Kidney (tissue), 14 donors: Measurements from ENCODE around the gene ID3. TPM values are rescaled to one million over a fixed set of nuclear protein-coding genes. Genes with fewer than 3 reads are reported as not detected.
A peak's percentile ranks its signal among the peaks of the same experiment; 100 is the strongest.

Experiments used
- DNase-seq, 5 donors: peaks; one replicate each; pipeline ENCODE4 v3.0.0-alpha.2; 2013 to 2020
- FAIRE-seq: peaks from 2 replicates; lab custom pipeline; 2012; peaks lifted over from hg19 to GRCh38; lab: Jason Lieb, UNC
- H3K27ac ChIP-seq, 2 donors: one replicate each; pipeline ENCODE4 v1.7.0; 2013; ENCODE audit warnings: low read depth in 2 of 2, low read length in 2 of 2, inconsistent platforms in 1 of 2
- H3K27me3 ChIP-seq: one replicate; pipeline ENCODE4 v1.7.1; 2013; ENCODE audit warnings: low read length, inconsistent platforms; ENCODE audit not compliant: control insufficient read depth, insufficient read depth
- H3K36me3 ChIP-seq, 3 donors: one replicate each; pipeline versions ENCODE4 v1.7.0 to v1.7.1; 2013; ENCODE audit warnings: low read length in 3 of 3, control low read depth in 1 of 3, inconsistent platforms in 1 of 3; ENCODE audit not compliant: insufficient read depth in 3 of 3, control insufficient read depth in 2 of 3
- H3K4me1 ChIP-seq, 3 donors: one replicate each; pipeline versions ENCODE4 v1.7.0 to v1.7.1; 2013; ENCODE audit warnings: low read length in 3 of 3, inconsistent platforms in 1 of 3, low read depth in 1 of 3; ENCODE audit not compliant: control insufficient read depth in 2 of 3, insufficient read depth in 2 of 3
- H3K4me3 ChIP-seq, 3 donors: one replicate each; pipeline versions ENCODE4 v1.7.0 to v1.8.1; 2013; ENCODE audit warnings: low read length in 3 of 3, control low read depth in 1 of 3, inconsistent platforms in 1 of 3
- H3K9ac ChIP-seq, 3 donors: one replicate each; pipeline versions ENCODE4 v1.7.0 to v1.7.1; 2013; ENCODE audit warnings: low read length in 3 of 3, control low read depth in 1 of 3, inconsistent platforms in 1 of 3
- H3K9me3 ChIP-seq, 3 donors: one replicate each; pipeline versions ENCODE4 v1.7.0 to v1.7.1; 2013; ENCODE audit warnings: low read length in 3 of 3, control low read depth in 1 of 3, inconsistent platforms in 1 of 3; ENCODE audit not compliant: control insufficient read depth in 2 of 3, insufficient read depth in 1 of 3
- intact Hi-C: fragments of 100-400 bp; cut with DNase I; formaldehyde crosslinking; loops from one replicate; pipeline ENCODE4 v1.11.1; 2022
- polyA plus RNA-seq: library from polyadenylated mRNA; stranded (reverse); fragments of 350-450 nt; fragmentation: Illumina TruSeq; extraction: RNeasy Lipid Tissue Mini Kit (QIAGEN cat#74804); gene quantifications from one replicate; pipeline ENCODE4 v1.2.3, GENCODE V29; 2014; ENCODE audit warnings: low read depth, low replicate concordance; ENCODE audit not compliant: insufficient read depth
- total RNA-seq: library from RNA; stranded (reverse); fragmentation: NEBNext Ultra II Directional; extraction: Animal tissue kit (Norgen Biotek cat#: 25700); gene quantifications from one replicate; pipeline ENCODE4 v1.2.1, GENCODE V29; 2021
- TF ChIP-seq, protein P1 (sequence below): IDR thresholded peaks from 3 replicates; pipeline ENCODE4 v1.5.1; 2012; ENCODE audit warnings: mild to moderate bottlenecking, moderate library complexity, borderline replicate concordance; ENCODE audit not compliant: insufficient read depth; ENCODE audit errors: extremely low read depth
- donor health status: control.
- donor health status: control.
- donor health status: control.
- donor health status: control.
- donor health status: control.
- donor health status: DM: yes; HTN: yes; CAD: no.
- donor health status: Normal renal cell carcinoma (clear cell type).

The ID3 gene
- total and polyA plus RNA-seq, 2 donors from 2014 or later, result 97.8 to 157 TPM

- H3K36me3 ChIP-seq, result no peaks in the 10 kb centered on the region
- H3K9ac ChIP-seq, result no peak overlapping the region
- DNase-seq (no peak), FAIRE-seq (no peak)
- peaks cover 0 to 2% (median 2%) of the 10 kb centered on the region in 3 donors for H3K4me1 ChIP-seq
- no peaks in the 10 kb centered on the region for H3K27me3 ChIP-seq
- H3K9me3 ChIP-seq, result no peaks in the 10 kb centered on the region
- H3K27ac ChIP-seq, result no peak overlapping the region
- TF ChIP-seq, protein P1, sequence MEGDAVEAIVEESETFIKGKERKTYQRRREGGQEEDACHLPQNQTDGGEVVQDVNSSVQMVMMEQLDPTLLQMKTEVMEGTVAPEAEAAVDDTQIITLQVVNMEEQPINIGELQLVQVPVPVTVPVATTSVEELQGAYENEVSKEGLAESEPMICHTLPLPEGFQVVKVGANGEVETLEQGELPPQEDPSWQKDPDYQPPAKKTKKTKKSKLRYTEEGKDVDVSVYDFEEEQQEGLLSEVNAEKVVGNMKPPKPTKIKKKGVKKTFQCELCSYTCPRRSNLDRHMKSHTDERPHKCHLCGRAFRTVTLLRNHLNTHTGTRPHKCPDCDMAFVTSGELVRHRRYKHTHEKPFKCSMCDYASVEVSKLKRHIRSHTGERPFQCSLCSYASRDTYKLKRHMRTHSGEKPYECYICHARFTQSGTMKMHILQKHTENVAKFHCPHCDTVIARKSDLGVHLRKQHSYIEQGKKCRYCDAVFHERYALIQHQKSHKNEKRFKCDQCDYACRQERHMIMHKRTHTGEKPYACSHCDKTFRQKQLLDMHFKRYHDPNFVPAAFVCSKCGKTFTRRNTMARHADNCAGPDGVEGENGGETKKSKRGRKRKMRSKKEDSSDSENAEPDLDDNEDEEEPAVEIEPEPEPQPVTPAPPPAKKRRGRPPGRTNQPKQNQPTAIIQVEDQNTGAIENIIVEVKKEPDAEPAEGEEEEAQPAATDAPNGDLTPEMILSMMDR, result no peak
- intact Hi-C loops, result no loop called here
- H3K4me3 ChIP-seq, result no peak overlapping the region
Observed at GRCh38 chr1:23596382-23597358, 37.4 kb upstream of the ID3 start.

DNA sequence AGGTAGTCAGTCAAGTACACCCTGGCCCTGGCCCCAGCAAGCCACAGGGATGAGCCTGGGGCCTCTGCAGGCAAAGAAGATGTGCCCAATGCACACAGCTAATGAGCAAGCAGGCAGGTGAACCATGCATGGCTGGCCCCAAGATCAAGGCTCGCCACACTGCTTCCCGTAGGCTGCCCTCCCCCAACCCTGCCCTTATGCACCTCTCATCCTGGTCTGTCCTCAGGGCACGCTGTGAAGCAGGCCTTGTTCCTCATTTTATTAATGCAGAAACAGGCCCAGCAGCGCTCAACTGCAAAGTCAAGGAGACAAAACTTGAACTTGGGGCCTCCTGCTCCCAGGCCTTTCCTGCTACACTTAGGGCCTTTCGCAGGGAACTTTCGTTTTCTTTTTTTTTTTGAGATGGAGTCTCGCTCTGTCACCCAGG is 35.6 kb upstream of the ID3 start:
- Histone ChIP-seq H3K27ac (no peak overlapping the region), H3K4me3 (no peak overlapping the region), H3K9me3 (no peaks in the 10 kb centered on the region), H3K9ac (no peak overlapping the region), H3K36me3 (no peaks in the 10 kb centered on the region), H3K27me3 (no peaks in the 10 kb centered on the region), H3K4me1 (peaks cover 0 to 2% (median 2%) of the 10 kb centered on the region in 3 donors)
- peak; percentile 73 to 81 (median 80) for DNase-seq
- intact Hi-C loops, result no loop called here
- TF ChIP-seq, protein P1, result no peak
- FAIRE-seq, result no peak

GRCh38 chr1:23594149-23594907 is 35.0 kb upstream of the ID3 start:
- Histone ChIP-seq H3K27me3 (no peaks in the 10 kb centered on the region), H3K9ac (no peak overlapping the region), H3K36me3 (no peaks in the 10 kb centered on the region), H3K9me3 (no peaks in the 10 kb centered on the region), H3K4me1 (peaks cover 0 to 2% (median 2%) of the 10 kb centered on the region in 3 donors), H3K27ac (no peak overlapping the region), H3K4me3 (no peak overlapping the region)
- DNase-seq (no peak), FAIRE-seq (no peak)
- TF ChIP-seq, protein P1, result no peak
- intact Hi-C loops, result no loop called here
